ENCODE data around the gene NFATC2IP.
"Not testable (repeated sequence)": the region's sequence is repeated elsewhere in the genome, so short reads cannot be mapped to it uniquely, and the experiment has no call there.

Gene NFATC2IP

DNA sequence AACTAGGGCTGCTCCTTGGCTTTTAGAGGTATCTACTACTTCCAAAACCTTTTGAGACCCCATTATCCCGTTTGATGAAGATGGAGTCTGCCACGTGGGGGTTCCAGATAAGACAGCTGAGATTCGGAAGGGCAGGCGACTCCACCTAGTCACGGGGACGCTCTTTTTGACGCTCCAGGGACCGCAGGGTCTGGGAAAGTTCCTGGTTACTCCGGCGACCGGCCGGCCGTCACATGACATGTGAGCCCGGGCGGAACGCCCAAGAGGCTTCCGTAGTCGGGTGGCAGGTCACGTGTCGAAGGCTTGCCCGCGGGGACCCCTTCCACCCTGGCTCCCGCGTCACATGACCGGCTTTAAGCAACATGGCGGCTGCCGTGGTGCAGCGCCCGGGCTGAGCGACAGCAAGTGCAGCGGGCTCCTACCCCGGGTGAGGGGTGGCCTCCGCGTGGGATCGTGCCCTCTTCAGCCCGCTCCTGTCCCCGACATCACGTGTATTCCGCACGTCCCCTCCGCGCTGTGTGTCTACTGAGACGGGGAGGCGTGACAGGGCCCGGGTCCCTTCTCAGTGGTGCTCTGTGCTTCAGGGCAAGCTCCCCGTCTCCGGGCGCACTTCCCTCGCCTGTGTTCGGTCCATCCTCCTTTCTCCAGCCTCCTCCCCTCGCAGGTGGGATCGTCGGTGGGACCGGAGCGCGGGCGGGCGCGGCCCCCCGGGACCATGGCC, 23.9 kb downstream of the NFATC2IP start, which contains the start of gene SPNS1:
Gene SPNS1 (plus strand): TSS at position 342 of the 721 bp plus-strand sequence. CDS start 374 bp downstream, at position 716.
- DNase-seq = peak; percentile 97

DNA sequence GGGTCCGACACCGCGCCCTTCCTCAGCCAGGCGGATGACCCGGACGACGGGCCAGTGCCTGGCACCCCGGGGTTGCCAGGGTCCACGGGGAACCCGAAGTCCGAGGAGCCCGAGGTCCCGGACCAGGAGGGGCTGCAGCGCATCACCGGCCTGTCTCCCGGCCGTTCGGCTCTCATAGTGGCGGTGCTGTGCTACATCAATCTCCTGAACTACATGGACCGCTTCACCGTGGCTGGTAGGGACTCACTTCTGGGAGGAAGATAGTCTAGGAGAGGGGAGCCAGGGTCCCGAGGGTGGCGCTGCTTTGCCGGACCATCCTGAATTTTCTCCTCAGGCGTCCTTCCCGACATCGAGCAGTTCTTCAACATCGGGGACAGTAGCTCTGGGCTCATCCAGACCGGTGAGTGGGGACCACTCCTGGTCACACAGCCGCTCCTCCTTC, 24.4 kb downstream of the NFATC2IP start:
- no peak for DNase-seq

DNA sequence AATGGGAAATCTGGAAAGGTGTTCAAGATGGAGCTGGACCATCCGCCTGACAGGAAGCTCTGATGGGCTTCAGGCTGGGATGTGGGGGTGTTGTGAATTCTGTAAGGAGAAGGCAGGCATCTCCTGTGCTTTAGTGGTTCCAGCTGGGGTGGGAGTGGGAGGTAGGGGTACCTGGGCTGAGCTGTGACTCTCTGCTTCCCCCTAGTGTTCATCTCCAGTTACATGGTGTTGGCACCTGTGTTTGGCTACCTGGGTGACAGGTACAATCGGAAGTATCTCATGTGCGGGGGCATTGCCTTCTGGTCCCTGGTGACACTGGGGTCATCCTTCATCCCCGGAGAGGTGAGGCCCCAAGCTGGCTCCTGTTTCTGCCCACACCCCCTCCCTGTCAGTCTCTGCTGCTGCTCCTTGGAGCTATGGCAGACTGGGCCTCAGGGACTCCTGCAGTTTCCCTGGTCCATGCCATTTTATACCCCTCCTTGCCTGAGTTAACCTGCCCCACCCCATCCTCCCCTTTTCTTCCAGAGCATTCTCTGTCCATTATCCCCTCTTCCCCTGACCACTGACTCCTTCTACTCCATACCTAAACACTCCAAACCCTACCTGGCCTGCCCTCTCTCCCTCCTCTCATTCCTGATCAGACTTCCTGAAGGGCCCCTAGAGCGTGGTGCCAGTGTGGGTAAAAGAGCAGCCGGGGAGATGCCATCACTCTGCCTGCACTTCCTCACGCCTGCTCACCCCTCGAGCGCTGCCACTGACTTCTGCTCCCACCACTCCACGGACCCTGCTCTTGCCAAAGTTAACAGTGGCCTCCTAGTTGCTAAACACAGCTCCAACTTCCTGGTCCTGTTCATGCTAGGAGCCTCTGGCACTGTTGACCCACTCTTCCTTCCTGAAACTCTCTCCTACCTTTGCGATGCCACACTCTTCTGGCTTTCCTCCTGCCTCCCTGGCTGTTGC, 27.2 kb downstream of the NFATC2IP start:
- peak; percentile 33 for DNase-seq

DNA sequence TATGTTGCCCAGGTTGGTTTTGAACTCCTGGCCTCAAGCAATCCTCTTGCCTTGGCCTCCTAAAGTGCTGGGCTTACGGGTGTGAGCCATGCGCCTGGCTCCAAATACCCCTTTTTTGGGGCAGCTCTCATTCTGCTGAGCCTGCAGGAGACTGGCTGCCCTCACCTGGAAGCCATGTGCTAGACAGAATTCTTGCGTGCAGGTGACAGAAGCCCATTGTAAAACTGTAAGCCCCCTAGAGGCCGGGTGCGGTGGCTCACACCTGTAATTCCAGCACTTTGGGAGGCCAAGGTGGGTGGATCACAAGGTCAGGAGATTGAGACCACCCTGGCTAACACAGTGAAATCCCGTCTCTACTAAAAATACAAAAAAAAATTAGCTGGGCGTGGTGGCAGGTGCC, 29.6 kb downstream of the NFATC2IP start:
- not testable (repeated sequence) for DNase-seq

GRCh38 chr16:28980929-28981328, 30.2 kb downstream of the NFATC2IP start:
- DNase-seq = no peak

DNA sequence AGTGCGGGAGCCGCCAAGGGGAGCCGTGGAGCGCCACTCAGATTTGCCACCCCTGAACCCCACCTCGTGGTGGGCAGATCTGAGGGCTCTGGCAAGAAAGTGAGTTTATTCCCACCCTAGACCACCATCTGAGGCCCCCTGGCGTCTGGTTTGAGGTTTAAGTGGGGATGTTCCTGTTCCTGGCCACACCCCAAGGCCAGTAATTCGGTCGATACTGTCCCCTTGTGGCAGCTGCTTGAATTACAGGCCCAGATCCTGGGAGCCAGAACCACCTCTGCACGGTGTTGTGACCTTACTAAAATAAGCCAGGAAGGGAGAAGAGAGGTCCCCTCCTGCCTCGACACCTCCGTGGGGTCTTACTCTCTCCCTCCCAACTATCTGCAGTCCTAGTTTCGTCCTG, 30.8 kb downstream of the NFATC2IP start:
- DNase-seq = peak; percentile 73

DNA sequence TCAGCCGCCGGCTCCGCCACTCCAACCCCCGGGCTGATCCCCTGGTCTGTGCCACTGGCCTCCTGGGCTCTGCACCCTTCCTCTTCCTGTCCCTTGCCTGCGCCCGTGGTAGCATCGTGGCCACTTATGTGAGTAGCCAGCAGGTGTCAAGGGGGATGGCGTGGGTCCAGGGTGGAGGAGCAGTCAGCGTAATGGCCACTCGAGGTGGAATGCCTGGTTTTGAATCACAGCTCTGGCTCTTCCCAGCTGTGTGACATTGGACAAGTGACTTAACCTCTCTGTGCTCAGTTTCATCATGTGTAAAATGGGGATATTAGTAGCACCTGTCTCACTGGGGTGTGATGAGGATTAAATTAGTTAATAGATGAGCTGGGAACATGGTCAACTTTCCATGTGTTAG, 31.7 kb downstream of the NFATC2IP start:
- DNase-seq = no peak

DNA sequence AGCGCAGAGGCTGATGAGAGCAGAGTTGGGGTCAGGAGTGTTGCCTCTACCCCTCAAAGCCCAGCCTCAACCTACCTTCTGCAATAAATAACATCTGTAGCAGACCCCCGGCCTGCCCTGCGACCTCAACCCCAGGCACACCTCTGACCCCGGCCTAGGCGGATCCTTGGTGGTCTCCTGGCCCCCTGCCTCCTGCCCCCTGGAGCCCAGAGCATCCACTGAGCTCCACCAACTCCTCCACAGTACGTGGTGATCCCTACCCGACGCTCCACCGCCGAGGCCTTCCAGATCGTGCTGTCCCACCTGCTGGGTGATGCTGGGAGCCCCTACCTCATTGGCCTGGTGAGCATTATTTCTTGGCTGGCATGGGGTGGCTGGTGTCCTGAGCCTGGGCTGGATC, 32.2 kb downstream of the NFATC2IP start:
- DNase-seq = no peak

DNA sequence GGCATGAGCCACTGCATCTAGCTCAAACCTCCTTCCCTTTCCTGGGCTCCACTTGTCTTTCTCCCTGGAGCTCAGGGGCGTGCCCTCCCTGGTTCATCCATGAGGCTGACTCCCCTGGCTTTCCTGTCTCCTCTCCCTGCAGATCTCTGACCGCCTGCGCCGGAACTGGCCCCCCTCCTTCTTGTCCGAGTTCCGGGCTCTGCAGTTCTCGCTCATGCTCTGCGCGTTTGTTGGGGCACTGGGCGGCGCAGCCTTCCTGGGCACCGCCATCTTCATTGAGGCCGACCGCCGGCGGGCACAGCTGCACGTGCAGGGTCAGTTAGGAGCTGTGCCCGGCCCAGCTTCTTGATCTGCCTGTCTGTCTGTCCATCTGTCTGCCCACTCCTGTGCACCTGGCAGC, 32.9 kb downstream of the NFATC2IP start:
- no peak for DNase-seq

DNA sequence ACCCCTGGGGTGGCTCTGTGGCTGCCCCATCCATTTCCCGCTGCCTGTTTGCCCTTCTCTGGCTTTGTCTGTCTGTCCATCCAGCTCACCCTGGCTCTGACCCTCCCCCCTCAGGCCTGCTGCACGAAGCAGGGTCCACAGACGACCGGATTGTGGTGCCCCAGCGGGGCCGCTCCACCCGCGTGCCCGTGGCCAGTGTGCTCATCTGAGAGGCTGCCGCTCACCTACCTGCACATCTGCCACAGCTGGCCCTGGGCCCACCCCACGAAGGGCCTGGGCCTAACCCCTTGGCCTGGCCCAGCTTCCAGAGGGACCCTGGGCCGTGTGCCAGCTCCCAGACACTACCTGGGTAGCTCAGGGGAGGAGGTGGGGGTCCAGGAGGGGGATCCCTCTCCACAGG, 33.4 kb downstream of the NFATC2IP start:
- DNase-seq = no peak

DNA sequence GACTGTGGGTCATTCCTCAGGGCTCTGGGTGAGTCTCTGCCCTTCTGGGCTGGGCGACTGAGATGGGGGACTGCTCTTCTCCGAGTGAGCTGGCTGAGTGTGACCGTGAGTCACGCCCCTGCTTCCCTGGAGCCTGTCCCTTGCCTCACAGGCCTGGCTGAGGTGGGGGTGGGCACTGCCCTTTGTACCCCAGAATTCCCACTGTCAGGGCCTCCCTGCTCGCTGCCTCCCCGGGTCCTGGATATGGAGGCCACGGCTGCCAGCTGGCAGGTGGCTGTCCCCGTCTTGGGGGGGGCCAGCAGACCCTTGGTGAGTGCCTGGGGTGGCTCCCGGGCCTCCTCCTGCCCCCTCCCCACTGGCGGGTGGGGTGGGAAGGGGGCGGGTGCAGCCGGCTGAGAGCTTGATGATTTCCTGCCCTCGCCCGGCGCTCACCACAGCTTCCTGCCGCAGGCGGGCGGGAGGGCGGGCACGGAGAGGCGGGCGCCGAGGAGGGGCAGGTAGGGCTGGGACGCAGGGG, 33.9 kb downstream of the NFATC2IP start, which contains the start of gene LAT:
Gene LAT (plus strand): TSS at position 434 of the 517 bp plus-strand sequence. CDS start 366 bp downstream, outside the sequence.
- no peak for DNase-seq

DNA sequence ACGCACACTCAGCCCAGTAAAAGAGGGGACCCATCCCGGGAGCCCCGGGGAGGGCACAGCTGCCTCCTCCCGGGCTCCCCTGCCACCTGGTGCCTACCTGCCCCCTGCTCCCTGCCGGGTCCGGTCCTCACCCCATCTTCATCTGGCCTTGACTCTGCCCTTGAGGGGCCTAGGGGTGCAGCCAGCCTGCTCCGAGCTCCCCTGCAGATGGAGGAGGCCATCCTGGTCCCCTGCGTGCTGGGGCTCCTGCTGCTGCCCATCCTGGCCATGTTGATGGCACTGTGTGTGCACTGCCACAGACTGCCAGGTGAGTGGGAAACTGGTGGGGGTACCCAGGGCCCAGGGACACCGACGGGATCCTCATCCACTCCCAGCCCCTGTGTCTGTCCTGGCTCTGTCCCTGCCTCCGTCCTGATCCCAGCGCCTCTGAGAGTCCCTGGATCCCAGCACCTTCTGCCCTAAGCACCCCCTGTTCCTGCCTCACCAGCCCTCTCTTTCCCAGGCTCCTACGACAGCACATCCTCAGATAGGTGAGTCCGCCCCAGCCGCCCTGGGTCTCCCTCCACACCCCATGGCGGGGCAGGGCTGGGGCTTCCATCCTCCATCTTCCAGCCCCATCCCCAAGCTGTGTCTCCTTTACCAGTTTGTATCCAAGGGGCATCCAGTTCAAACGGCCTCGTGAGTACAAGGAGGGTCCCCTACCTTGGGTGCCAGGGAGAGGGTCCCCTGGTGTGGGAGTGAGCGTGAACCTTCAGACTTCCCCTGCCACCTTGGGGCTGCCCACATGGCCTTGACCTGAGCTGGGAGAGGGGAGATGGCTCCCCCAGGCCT, 34.7 kb downstream of the NFATC2IP start:
- no peak for DNase-seq

- no peak for DNase-seq
Measured at GRCh38 chr16:28986046-28986445, 35.3 kb downstream of the NFATC2IP start.

DNA sequence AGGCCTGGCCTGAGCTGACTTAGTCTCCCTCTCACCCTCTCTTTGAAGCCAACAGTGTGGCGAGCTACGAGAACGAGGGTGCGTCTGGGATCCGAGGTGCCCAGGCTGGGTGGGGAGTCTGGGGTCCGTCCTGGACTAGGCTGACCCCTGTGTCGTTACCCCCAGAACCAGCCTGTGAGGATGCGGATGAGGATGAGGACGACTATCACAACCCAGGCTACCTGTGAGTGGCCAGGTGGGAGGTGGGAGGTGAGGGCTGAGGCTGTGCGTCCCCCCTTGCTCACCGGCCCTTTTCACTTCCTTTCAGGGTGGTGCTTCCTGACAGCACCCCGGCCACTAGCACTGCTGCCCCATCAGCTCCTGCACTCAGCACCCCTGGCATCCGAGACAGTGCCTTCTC, 35.8 kb downstream of the NFATC2IP start:
- DNase-seq = no peak

- DNase-seq = no peak
Measured at GRCh38 chr16:28987170-28987853, 36.6 kb downstream of the NFATC2IP start.

DNA sequence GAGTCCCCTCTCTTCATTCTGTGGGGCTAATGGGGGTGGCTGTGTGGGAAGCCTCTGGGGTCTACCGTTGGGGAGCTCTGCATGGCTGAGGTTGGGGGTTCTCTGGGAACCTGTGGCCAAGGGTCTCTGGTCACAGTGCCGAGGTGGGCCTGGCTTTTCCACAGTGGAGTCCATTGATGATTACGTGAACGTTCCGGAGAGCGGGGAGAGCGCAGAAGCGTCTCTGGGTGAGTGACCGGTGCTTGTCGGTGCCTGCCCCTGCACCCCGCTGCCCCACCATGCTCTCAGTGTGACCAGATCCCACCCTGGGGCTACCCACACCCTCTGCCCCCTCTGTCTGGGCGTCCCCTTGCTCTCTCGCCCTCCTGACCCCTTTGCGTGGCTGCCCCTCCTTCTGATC, 38.6 kb downstream of the NFATC2IP start:
- no peak for DNase-seq

GRCh38 chr16:28990375-28991040, 39.8 kb downstream of the NFATC2IP start:
- DNase-seq = no peak

- peak; percentile 24 for DNase-seq
Measured at GRCh38 chr16:28991687-28992086, 41.0 kb downstream of the NFATC2IP start.

DNA sequence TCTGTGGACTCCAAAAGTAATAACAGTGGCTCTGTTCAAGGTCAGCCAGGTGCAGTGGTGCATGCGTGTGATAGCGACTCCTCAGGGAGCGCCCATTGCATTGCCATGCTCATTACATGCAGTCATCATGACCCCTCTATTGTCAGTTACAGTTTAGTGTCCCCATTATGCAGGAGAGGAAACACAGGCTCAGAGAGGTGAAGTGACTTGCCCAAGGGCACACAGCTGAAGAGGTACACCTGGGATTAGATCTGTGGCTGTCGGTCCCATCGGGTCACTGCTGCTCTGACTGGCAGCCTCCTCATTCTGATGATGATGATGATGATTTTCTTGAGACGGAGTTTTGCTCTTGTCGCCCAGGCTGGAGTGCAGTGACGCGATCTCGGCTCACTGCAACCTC, 41.8 kb downstream of the NFATC2IP start:
- no peak for DNase-seq

DNA sequence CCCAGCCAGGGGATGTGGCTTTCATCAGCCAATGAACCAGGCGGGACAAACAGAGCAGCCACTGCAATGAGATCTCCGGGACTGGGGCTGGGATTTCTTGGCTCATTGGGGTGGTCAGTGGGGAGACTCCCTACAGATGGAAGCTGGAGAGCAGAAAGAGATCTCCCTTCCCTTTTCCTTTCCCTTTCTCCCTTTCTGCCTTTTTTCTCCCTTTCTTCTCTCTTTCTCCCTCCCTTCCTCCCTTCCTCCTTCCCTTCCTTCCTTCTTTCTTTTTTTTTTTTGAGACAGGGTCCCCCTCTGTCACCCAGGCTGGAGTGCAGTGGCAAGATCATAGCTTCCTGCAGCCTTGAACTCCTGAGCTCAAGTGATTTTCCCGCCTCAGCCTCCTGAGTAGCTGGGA, 48.1 kb downstream of the NFATC2IP start:
- no peak for DNase-seq

DNA sequence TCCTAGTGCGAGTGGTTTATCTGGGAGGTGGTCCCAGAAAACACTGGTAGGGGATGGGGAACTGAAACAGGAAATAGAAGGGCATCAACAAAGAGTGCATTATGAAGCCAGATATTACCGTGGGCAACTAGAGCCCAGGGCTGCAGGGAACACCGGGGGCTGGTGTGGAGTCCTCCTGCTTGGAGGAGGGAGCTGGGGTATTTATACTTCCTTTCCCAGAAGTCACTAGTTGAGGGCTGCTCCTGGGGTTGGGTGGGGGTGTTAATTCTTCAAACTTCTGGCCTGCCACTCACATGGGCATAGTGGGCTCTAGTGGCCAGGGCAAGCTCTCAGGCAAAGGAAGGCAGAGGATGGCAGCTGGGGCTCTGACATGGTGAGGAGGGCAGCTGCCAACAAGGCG, 48.8 kb downstream of the NFATC2IP start:
- DNase-seq = no peak
